Neural cell (in vitro differentiated cells): ENCODE results near the gene DMXL2.

Experiments used
- CTCF ChIP-seq: fragments of 450-650 bp; IDR thresholded peaks from 2 replicates; pipeline ENCODE4 v1.5.1; 2014; ENCODE audit warnings: antibody characterized with exemption, mild to moderate bottlenecking, moderate library complexity; ENCODE audit not compliant: poor library complexity, severe bottlenecking
- EZH2 ChIP-seq: fragments of 200-600, 300-800 bp; shearing (Covaris generic), sonication (generic); IDR thresholded peaks from 2 replicates; pipeline ENCODE4 v1.6.1; 2014; ENCODE audit warnings: antibody characterized with exemption, low read length, borderline replicate concordance, mild to moderate bottlenecking; ENCODE audit not compliant: insufficient read depth, poor library complexity, severe bottlenecking
- POLR2AphosphoS5 ChIP-seq: IDR thresholded peaks from 2 replicates; pipeline ENCODE4 v1.6.1; 2012
- REST ChIP-seq: IDR thresholded peaks from 2 replicates; pipeline ENCODE4 v1.6.1; 2012; ENCODE audit warnings: borderline replicate concordance
- SMC3 ChIP-seq: fragments of 450-650 bp; conservative IDR thresholded peaks from 2 replicates; pipeline ENCODE4 v1.6.1; 2014; ENCODE audit warnings: antibody characterized with exemption, mild to moderate bottlenecking, moderate library complexity; ENCODE audit not compliant: poor library complexity
- TAF1 ChIP-seq: IDR thresholded peaks from 2 replicates; pipeline ENCODE4 v1.6.1; 2012; ENCODE audit warnings: low read depth

- no peak for TF ChIP-seq CTCF
- TF ChIP-seq EZH2: no peak
- no peak for TF ChIP-seq TAF1
- no peak for TF ChIP-seq SMC3
- TF ChIP-seq POLR2AphosphoS5: no peak
- TF ChIP-seq REST: no peak
Measured at GRCh38 chr15:51575775-51576174, 46.8 kb downstream of the DMXL2 start.
